ENCODE results near the gene ZIC2. TPM values are rescaled to one million over a fixed set of nuclear protein-coding genes. Genes with fewer than 3 reads are reported as not detected.
"Not testable (repeated sequence)": the region's sequence is repeated elsewhere in the genome, so short reads cannot be mapped to it uniquely, and the experiment has no call there.

ZIC2 gene
- total and polyA plus RNA-seq, 8 donors, result not detected

DNA sequence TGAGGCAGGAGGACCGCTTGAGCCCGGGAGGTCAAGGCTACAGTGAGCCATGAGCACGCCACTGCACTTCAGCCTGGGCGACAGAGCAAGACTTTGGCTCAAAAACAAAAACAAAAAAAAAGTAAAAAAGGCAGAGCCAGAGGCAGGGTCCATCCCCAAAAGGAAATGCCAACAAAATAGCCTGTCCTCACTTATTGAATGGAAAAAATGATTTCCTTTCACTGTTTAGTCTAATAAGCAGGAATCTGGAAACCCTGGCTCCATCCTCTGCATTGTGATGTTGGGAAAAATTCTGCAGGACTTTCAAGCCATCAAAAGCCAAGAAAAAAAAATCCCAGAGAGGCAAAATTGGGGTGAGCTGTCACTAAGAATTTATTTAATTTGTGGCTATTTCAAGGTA is 33.2 kb upstream of the ZIC2 start:
- no peaks in the 10 kb centered on the region for H3K4me1 ChIP-seq
- WGBS, 5 donors, result 74 to 88% (median 82%) methylated on average over 4 of the region's 4 CpGs

DNA sequence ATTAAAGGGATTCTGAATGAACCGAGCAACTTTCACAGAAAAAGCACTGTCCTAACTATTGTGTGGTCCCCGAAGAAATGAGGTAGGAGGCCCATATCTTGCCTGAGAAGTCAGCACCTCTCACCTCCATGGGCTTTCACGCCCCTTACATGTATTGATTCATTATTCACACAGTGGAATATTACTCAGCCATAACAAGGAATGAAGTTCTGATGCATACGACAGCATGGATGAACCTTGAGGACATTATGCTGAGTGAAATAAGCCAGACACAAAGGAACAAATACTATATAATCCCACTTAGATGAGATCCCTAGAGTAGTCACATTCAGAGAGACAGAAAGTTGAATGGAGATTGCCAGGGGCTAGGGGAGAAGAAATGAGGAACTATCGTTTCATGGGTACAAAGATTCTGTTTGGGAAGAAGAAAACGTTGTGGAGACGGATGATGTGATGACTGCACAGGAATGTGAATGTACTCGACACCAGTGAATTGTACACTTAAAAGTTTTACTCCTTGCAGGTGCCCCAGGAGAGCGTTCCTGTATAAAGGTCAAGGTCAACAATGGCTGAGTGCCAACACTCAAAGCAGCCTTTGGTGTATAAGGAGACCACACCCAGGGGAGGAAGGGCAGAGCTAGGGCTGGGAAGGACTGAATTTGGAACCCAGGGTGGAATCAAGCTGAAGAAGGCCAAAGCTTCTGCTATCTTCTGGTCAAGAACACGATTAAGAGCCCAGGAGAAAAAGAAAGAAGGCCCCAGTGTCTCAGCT is 32.5 kb upstream of the ZIC2 start:
- H3K4me3 ChIP-seq, result no peak overlapping the region
- no peak for TF ChIP-seq POLR2A (IDR thresholded peaks at IDR 0.05)
- no peak for TF ChIP-seq EP300 (IDR thresholded peaks at IDR 0.05)
- TF ChIP-seq CTCF (IDR thresholded peaks at IDR 0.05), result no peak
- no peak overlapping the region for H3K27ac ChIP-seq
- no peaks in the 10 kb centered on the region for H3K4me1 ChIP-seq
- intact Hi-C loops (cut with DNase I; ENCODE audit: low total_unique reads), result no loop called here
- H3K36me3 ChIP-seq, result no peaks in the 10 kb centered on the region
- WGBS, 5 donors, result 61 to 69% (median 65%) methylated on average over 10 of the region's 10 CpGs
- H3K27me3 ChIP-seq, result peaks cover 0 to 98% (median 14%) of the 10 kb centered on the region in 3 donors
- DNase-seq, result peak in 1 of 2 donors; percentile 34
- H3K9me3 ChIP-seq, result no peaks in the 10 kb centered on the region

More for the DNA sequence above, 33.2 kb upstream of the ZIC2 start:
- no peaks in the 10 kb centered on the region for H3K36me3 ChIP-seq
- no peaks in the 10 kb centered on the region for H3K9me3 ChIP-seq
- no peak overlapping the region for H3K4me3 ChIP-seq
- no peak overlapping the region for H3K27ac ChIP-seq
- intact Hi-C loops (cut with DNase I; ENCODE audit: low total_unique reads), result no loop called here
- peaks cover 0 to 98% (median 14%) of the 10 kb centered on the region in 3 donors for H3K27me3 ChIP-seq
- TF ChIP-seq CTCF (IDR thresholded peaks at IDR 0.05) (no peak), EP300 (IDR thresholded peaks at IDR 0.05) (no peak), POLR2AphosphoS5 (IDR thresholded peaks at IDR 0.05) (no peak), POLR2A (IDR thresholded peaks at IDR 0.05) (no peak)
- no peak for DNase-seq

- Histone ChIP-seq H3K9me3 (no peaks in the 10 kb centered on the region), H3K4me3 (no peak overlapping the region), H3K36me3 (no peaks in the 10 kb centered on the region), H3K4me1 (no peaks in the 10 kb centered on the region), H3K27ac (no peak overlapping the region), H3K27me3 (peaks cover under 1 to 98% (median 20%) of the 10 kb centered on the region in 3 donors)
- 67 to 71% (median 69%) methylated on average over 8 of the region's 8 CpGs for WGBS, 5 donors
- intact Hi-C loops (cut with DNase I; ENCODE audit: low total_unique reads), result no loop called here
- TF ChIP-seq EP300 (IDR thresholded peaks at IDR 0.05), result no peak
- DNase-seq, result no peak
These were observed 31.7 kb upstream of the ZIC2 start for GRCh38 chr13:99949679-99950413.

DNA sequence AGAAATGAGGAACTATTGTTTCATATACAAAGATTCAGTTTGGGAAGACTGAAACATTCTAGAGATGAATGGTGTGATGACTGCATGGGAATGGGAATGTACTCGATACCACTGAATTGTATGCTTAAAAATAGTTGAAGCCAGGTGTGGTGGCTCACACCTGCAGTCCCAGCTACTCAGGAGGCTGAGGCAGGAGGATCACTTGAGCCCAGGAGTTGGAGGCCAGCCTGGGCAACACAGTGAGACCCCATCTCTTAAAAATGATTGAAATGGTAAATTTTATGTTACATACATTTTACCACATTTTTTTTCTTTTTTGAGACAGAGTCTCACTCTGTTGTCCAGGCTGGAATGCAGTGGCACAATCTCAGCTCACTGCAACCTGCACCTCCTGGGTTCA is 29.9 kb upstream of the ZIC2 start:
- H3K27me3 ChIP-seq, result peaks cover 15 to 98% (median 35%) of the 10 kb centered on the region in 3 donors
- H3K27ac ChIP-seq; H3K36me3 ChIP-seq; DNase-seq; H3K4me3 ChIP-seq; H3K9me3 ChIP-seq; intact Hi-C loops (cut with DNase I; ENCODE audit: low total_unique reads): not testable (repeated sequence)
- peaks cover 12 to 14% (median 13%) of the 10 kb centered on the region in 4 donors for H3K4me1 ChIP-seq
- WGBS, 5 donors, result 89 to 100% (median 98%) methylated on average over 1 of the region's 1 CpG

DNA sequence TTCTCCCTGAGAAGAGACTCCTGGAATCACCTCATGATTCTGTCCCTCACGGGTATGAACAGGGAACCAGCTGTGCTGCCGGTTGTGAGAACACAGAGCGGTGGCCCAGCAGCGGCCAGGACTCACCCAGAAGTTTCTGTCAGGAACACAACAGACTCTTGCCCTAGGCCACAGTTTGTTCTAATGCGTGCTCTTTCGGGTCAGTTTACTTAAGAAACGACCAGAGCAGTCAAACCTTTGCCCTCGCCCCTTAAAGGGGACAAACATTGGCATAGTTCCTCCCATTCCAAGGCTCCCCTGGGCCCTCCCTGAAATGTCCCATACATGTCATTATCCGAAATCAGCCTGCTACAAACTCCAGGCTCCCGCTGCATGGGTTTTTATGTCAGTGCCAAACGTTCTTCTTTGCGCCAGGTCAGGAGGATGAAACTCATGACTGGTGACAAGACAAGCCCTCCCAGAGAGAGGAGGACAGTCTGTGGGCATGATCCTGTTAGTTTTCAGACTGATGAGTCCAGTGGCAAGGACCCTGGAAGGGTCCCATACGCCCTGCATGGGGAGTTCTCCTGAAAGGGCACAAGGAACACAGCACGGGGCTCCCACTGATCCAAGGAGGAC is 28.3 kb upstream of the ZIC2 start:
- Histone ChIP-seq H3K36me3 (no peaks in the 10 kb centered on the region), H3K27me3 (peaks cover 28 to 98% (median 50%) of the 10 kb centered on the region in 3 donors), H3K27ac (no peak overlapping the region), H3K4me1 (peaks cover 18 to 29% (median 23%) of the 10 kb centered on the region in 4 donors), H3K9me3 (peaks cover 0 to 3% (median 0%) of the 10 kb centered on the region in 4 donors), H3K4me3 (no peak overlapping the region)
- intact Hi-C loops (cut with DNase I; ENCODE audit: low total_unique reads), result no loop called here
- no peak for DNase-seq
- TF ChIP-seq CTCF (IDR thresholded peaks at IDR 0.05) (no peak), POLR2A (IDR thresholded peaks at IDR 0.05) (no peak), POLR2AphosphoS5 (IDR thresholded peaks at IDR 0.05) (no peak), EP300 (IDR thresholded peaks at IDR 0.05) (no peak)
- 55 to 65% (median 59%) methylated on average over 13 to 14 of the region's 14 CpGs for WGBS, 5 donors

Measured in stomach (tissue), 9 donors.